C4-2B (cell line): ENCODE measurements around the gene CCIN.
"Not testable (repeated sequence)": the region's sequence is repeated elsewhere in the genome, so short reads cannot be mapped to it uniquely, and the experiment has no call there.

Source experiments
- ZFX ChIP-seq: fragments of 450-650 bp; IDR thresholded peaks from 2 replicates; pipeline ENCODE4 v1.6.1; 2017
- TF ChIP-seq, protein P1 (sequence below): fragments of 450-650 bp; conservative IDR thresholded peaks from 2 replicates; pipeline ENCODE4 v1.5.1; 2017; ENCODE audit warnings: mild to moderate bottlenecking

DNA sequence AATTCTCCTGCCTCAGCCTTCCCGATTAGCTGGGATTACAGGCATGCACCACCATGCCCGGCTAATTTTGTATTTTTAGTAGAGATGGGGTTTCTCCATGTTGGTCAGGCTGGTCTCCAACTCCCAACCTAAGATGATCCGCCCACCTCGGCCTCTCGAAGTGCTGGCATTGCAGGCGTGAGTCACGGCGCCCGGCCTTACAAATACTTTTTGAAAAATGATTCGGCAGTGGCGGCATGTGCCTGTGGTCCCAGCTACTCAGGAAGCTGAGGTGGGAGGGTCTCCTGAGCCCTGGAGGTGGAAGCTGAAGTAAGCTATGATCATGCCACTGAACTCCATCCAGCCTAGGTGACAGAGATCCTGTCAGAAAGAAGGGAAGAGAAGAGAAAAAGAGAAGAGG lies 9.1 kb upstream of the CCIN start:
- TF ChIP-seq, protein P1, sequence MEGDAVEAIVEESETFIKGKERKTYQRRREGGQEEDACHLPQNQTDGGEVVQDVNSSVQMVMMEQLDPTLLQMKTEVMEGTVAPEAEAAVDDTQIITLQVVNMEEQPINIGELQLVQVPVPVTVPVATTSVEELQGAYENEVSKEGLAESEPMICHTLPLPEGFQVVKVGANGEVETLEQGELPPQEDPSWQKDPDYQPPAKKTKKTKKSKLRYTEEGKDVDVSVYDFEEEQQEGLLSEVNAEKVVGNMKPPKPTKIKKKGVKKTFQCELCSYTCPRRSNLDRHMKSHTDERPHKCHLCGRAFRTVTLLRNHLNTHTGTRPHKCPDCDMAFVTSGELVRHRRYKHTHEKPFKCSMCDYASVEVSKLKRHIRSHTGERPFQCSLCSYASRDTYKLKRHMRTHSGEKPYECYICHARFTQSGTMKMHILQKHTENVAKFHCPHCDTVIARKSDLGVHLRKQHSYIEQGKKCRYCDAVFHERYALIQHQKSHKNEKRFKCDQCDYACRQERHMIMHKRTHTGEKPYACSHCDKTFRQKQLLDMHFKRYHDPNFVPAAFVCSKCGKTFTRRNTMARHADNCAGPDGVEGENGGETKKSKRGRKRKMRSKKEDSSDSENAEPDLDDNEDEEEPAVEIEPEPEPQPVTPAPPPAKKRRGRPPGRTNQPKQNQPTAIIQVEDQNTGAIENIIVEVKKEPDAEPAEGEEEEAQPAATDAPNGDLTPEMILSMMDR, result not testable (repeated sequence)
- not testable (repeated sequence) for TF ChIP-seq ZFX
